K562 (cell line): ENCODE data around the gene UVRAG.

ENCODE experiments used
- BRF1 ChIP-seq: IDR thresholded peaks from 3 replicates; pipeline ENCODE4 v1.6.1; 2011; ENCODE audit warnings: borderline replicate concordance, mild to moderate bottlenecking; ENCODE audit not compliant: insufficient read length; ENCODE audit errors: extremely low read depth
- COPS2 ChIP-seq: fragments of 450-650 bp; conservative IDR thresholded peaks from 2 replicates; pipeline ENCODE4 v1.6.1; 2016; ENCODE audit warnings: mild to moderate bottlenecking, moderate library complexity
- POLR2AphosphoS5 ChIP-seq: IDR thresholded peaks from 2 replicates; pipeline ENCODE4 v1.6.1; 2011; ENCODE audit warnings: mild to moderate bottlenecking, low read depth, low read length, moderate library complexity; ENCODE audit not compliant: control insufficient read depth, insufficient read depth
- SMAD1 ChIP-seq: fragments of 150-350 bp; IDR thresholded peaks from 2 replicates; pipeline ENCODE4 v1.6.1; 2014; ENCODE audit warnings: low read length, low read depth; ENCODE audit not compliant: partially characterized antibody
- ZC3H4 ChIP-seq: sonication (generic); formaldehyde crosslinking; IDR thresholded peaks from 2 replicates; pipeline ENCODE4 v1.9.0; 2021; ENCODE audit warnings: missing genetic modification reagents, borderline replicate concordance
- ZNF518B ChIP-seq: fragments of 250-450 bp; sonication (Bioruptor Pico); IDR thresholded peaks from 2 replicates; pipeline ENCODE4 v1.5.0; 2021; ENCODE audit warnings: mild to moderate bottlenecking, moderate library complexity
- ZNF586 ChIP-seq: fragments of 450-650 bp; formaldehyde crosslinking; conservative IDR thresholded peaks from 2 replicates; pipeline ENCODE4 v1.4.0; 2020; ENCODE audit warnings: mild to moderate bottlenecking, moderate library complexity
- ZNF639 ChIP-seq, 2 experiments: fragments of 200-800 bp in 1 of 2; sonication (Bioruptor generic) in 1 of 2; sonication (generic) in 1 of 2; formaldehyde crosslinking in 1 of 2; IDR thresholded peaks in 1 of 2; conservative IDR thresholded peaks in 1 of 2; 2 replicates each; pipeline versions ENCODE4 v1.5.0 to v1.6.1; 2016 to 2020; ENCODE audit warnings: missing compliant biosample characterization in 1 of 2, missing genetic modification characterization in 1 of 2, missing genetic modification reagents in 1 of 2

GRCh38 chr11:75781831-75782230 is 33.2 kb upstream of the UVRAG start:
- no peak for TF ChIP-seq COPS2
- TF ChIP-seq BRF1 = no peak
- TF ChIP-seq ZNF518B = no peak
- no peak for TF ChIP-seq ZNF586 (CRISPR knock-in tag)
- no peak for TF ChIP-seq SMAD1
- no peak for TF ChIP-seq POLR2AphosphoS5
- TF ChIP-seq ZC3H4 = no peak
- TF ChIP-seq ZNF639 (CRISPR knock-in tag; conservative IDR thresholded peaks at IDR 0.05 in 1 of 2, IDR thresholded peaks at IDR 0.05 in 1 of 2) = no peak
